Measurements from ENCODE around the gene CENPX.

CENPX gene

DNA sequence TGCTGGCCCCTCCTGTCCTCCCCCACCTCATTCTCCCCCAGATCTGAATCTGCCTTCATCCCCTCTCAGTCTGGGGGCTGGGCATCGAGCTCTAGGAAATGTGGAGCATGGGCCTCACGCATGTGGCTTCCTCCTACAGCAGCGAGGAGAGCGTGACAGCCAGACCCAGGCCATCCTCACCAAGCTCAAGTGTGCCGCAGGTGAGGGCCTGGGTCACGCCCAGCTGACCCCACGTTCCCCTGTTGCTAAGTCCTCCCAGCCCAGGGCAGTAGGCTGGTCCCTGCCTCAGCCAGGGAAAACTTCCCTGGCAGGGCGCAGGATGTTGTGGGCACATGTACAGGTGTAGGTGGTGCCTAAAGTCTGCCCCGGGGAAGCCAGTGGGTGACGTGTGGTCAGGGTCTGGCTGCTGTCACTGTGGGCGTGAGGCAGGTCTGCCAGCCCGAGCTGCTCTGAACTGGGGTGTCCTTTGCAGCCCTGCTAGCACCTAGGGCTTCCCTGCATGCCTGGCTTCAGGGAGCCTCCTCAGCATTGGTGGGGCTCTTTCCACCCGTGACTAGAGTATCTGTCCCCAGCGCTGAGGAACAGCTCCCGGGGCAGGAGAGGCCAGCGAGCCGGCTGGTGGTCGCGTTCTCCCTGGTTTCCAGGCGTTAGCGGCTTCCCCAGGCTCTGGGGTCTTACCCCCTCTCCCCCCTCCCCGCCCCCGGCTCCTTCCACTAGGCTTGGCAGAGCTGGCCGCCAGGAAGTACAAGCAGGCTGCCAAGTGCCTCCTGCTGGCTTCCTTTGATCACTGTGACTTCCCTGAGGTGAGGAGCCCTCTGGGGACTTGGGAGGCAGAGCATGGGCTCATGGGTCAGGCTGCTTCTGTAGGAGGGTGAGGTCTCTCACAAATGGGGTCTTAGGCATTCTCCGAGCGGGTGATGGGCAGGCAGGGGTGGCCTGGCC is 32.6 kb upstream of the CENPX start:
- DNase-seq (ENCODE audit: low read depth), result no peak

DNA sequence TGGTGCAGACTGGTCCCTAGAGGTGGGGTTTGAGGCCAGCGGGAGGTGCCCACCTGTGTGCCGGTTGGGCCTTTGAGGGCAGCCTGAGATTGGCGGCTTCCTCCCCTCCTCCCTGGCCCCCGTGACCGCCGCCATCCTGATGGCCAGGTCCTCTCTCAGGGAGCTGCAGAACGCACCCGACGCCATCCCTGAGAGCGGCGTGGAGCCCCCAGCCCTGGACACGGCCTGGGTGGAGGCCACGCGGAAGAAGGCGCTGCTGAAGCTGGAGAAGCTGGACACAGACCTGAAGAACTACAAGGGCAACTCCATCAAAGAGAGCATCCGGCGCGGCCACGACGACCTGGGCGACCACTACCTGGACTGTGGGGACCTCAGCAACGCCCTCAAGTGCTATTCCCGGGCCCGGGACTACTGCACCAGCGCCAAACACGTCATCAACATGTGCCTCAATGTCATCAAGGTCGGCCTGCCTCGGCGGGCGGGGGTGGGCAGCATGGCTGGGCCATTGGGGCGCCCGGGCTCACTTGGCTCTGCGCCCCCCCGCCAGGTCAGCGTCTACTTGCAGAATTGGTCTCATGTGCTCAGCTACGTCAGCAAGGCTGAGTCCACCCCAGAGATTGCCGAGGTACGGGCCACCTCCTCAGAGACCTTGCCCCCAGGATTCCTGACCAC is 31.8 kb upstream of the CENPX start:
- DNase-seq (ENCODE audit: low read depth), result no peak

DNA sequence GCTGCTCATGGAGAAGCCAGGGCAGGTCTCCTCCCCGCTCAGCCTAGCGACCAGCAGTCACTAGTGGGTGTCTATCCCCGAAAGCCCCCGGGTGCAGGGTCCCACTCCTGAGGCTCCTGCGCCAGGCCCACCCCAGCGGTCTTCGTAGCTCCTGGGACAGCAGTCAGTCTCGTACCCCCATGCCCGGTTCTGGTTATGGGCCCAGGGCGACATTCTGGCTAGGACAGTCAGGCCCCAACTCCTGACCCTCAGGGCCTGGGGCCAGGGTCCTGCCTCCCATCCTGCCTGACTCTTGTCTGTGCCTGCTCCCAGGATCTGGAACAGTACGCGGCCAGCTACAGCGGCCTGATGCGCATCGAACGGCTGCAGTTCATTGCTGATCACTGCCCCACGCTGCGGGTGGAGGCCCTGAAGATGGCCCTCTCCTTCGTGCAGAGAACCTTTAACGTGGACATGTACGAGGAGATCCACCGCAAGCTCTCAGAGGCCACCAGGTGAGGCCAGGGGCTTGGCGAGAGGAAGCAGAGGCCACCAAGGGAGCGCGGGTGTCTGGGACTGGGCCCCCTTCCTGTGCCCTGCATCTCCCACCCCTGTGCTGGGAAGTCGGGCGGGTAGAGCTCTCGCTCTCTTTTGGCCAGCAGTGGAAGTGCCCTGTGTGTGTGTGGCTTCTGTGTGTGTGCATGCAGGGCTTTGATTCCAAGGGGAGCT is 31.0 kb upstream of the CENPX start:
- no peak for DNase-seq (ENCODE audit: low read depth)

DNA sequence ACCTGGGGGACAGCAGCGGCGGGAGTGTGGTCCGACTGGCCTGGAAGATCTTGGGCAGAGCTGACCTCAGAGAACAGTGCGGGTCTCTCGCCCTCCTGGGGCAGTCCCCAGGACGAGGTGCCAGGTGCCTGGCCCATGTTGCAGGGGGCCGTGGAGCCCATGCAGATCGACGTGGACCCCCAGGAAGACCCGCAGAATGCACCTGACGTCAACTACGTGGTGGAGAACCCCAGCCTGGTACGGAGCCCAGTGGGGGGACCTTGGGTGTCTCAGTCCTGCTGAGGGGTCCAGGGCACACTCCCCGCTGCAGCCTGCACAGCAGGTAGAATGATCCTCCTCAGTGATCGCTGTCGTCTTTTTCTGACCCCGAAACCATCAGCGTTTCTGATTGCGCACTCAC is 30.5 kb upstream of the CENPX start:
- no peak for DNase-seq (ENCODE audit: low read depth)

DNA sequence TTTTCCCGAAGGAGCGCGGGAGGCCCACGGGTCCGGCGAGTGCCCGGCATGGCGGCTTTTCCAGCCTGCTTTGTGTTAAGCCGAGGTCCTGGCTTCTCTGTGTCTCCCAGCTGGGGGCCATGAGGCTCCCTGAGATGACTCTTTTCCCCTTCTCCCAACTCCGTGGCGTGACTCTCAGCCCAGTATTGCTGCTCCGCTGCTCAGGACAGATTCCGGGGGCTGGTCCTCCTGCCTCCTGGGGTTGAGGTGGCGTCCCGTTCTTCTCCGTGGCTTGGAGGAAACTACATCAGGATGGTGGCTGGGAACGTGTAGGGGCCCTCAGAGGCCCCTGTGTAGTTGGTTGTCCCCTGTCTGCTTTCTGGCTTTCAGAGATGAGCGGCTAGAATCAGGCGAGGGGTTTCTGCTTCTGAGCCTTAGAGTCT is 30.0 kb upstream of the CENPX start:
- no peak for DNase-seq (ENCODE audit: low read depth)

DNA sequence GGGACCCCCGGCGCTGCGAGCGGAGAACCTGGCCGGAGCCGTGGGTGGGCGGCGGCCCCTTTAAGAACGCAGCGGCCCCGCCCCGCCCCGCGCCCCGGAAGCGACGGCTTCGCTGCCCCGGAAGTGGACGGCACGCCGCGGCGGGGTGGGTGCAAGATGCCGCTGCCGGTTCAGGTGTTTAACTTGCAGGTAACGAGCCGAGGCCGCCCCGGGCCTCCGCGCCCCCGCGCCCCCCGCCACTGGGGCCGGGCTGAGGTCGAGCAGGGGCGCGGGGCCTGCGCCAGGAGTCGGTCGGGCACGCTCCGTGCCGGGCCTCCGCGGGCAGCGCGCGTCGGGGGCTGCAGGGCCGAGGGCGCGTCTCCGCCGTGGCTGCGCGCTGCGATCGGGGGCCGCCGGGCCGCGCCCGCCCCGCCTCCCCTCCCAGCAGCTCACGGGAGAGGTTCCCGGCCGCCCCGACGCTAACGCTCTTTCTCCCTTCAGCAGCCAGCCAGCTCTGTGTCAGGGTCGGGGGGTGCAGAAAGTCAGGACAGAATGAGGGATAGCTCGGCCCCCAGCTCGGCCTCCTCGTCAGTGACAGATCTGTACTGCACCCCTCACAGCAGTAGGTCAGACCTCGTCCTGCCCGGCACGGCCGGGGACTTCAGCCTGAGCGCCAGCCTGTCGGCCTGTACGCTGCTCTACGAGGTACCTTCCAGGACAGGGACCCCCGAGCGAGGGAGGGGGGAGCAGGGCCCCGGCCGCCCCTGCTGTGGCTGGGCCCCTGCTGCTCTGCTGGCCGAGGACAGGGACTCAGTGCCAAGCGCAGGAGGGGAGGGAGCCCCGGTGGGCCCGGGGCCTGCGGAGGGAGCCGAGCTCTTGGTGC is 29.3 kb upstream of the CENPX start, which contains the start of the genes GPS1 and RFNG:
GPS1 (plus strand) TSS at position 123 of the 862 bp plus-strand sequence; CDS start at position 157, 34 bp downstream.
RFNG (minus strand) TSS at position 36 of the 862 bp plus-strand sequence. CDS start 45 bp downstream, outside the sequence.
- peak; percentile 74 for DNase-seq (ENCODE audit: low read depth)

DNA sequence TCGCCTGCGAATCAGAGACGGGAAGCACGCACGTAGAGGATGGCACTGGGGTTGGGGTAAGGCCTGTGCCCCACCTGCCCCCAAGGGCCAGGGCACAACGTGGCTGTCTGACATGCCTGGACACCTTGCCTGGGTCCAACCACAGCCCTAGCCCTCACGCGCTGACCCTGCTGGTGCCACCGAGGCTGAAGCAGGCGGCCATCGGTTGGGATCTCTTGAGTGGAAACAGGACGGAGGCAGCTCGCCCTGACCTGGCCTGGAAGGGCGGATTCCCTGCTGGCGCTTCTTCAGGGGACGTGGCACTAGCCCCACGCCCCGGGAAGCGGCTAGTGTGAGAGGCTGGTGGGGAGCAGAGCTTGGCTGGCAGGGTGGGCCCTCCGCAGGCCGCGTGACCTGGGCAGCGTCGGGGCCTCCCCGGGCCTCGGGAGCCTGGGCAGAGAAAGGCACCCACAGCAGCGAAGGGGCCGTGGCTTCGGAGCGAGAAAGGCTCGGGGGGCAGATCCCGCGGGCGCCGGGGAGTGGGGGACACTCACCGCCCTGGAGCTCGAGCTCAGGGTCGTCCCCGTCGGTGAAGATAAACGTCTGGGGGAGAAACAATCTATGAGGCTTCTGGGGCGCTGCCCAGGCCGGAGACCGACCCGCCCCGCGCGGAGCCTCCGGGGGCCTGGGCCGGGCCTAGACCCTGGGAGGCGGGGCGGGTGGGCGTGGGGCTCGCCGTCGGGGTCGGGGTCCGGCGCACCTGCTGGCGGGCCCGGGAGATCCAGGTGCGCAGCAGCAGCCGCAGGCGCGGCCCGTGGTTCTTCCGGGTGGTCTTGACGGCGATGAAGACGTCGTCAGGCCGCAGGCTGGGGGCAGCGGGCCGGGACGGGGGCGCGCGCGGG is 28.3 kb upstream of the CENPX start:
- no peak for DNase-seq (ENCODE audit: low read depth)

DNA sequence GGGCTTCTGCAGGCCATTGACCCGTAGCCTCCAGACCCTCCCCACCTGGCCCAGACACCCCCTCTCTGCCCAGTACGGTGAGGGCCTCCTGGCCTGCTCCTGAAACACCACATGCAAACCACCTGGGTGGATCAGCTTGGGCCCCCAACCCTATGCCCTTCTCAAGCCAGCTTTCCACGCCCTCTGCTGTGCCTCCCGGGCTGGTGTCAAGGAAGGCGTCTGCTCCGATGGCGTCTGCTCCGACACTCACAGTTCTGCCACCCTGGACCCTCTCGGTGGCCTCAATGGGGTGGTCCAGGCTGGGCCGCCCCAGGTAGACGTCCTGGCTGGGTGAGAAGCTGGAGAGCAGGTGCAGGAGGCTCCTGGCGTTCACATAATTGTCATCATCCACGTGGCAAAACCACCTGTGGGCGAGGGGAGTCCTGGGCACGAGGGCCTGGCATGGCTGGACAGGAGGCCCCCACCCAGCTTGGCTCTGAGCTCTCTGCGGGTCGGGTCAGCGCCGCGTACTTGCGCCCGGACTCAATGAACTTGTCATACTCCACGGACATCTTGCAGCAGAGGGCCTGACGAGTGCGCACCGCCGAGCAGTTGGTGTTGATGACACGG is 27.6 kb upstream of the CENPX start:
- DNase-seq (ENCODE audit: low read depth), result no peak

DNA sequence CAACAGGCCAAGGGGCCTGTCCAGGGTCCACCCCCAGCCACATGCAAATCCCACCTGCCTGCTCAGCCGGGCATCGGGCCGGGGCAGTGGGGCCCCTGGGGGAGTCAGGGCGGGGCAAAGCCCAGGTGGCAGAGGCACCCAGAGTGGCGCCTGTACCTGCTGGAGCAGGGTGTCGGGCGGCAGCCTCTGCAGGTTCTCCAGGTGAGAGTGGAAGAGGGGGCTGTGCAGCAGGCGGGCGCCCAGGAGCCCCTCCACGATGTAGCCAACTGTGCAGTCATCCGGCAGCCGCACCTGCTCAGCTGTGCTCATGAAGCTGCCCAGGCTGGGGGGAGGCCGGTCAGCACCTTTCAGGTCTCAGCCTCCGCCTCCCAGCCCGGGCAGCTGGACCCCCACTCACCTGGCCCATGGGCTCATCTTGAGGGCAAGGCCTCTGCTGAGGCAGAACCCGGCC is 26.9 kb upstream of the CENPX start:
- no peak for DNase-seq (ENCODE audit: low read depth)

DNA sequence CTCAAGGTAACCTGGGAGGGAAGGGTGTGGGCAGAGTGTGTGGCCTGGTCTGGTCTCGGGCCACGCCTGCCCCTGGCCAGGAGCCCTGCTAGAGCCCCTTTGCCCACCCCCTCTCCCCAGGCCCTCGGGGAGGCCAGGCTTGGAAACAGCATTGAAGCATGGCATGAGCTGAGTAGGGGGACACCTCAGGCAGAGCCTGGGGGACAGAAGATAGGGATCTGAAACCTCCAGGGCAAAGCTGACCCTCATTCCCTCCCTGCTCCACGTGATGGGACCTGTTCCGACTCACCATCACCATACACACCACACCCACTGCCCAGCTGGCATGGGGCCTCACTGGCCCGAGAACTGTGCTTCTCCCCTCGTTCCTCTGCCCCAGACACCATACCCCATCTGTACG is 26.4 kb upstream of the CENPX start:
- DNase-seq (ENCODE audit: low read depth), result no peak

DNA sequence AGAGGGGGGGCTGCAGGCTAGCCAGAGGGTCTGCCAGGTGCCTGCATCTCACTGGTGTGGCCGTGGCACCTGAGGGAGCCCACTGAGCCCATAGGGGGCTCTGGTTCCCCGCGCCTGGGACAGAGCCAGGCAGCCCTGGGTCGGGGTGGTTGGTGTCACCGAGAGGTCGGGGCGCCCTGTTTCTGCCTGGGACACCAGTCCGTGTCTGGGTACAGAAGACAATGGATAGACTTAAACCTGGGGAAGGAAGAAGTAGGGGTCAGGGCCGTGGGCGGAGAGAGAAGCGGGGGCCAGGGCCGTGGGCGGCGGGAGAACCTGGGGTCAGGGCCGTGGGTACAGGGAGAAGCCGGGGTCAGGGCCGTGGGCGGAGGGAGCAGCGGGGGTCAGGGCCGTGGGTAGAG is 25.9 kb upstream of the CENPX start:
- DNase-seq (ENCODE audit: low read depth), result no peak

DNA sequence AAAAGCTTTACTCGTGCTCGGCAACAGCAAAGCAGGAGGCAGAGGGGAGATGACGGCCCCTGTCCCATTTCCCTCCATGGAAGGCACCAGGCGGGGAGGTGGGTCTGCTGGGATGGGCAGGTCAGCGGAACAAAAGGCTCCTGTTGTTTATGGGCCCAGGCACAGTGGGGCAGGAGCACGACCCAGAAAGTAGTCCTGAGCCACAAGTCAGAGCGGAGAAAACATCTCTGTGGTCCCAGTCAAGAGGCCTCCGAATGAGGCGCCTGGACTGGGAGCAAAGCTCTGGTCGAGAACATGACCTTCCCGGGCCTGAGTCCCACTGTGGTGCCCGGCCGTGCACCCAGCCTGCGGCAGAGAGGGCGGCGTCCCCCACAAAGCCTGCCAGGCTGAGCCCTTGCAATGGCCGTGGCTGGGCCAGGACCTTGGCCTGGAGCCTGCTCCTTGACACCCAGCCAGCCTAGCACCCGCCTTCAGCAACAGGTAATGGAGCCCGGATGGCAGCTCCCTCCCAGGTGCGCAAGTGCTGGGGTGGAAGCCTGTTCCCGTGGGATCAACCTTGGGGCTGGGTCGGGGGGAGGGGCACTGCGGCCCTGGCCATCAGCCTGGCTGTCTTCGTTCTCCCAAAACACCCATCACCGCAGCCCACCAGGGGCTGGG is 25.4 kb upstream of the CENPX start:
- no peak for DNase-seq (ENCODE audit: low read depth)

DNA sequence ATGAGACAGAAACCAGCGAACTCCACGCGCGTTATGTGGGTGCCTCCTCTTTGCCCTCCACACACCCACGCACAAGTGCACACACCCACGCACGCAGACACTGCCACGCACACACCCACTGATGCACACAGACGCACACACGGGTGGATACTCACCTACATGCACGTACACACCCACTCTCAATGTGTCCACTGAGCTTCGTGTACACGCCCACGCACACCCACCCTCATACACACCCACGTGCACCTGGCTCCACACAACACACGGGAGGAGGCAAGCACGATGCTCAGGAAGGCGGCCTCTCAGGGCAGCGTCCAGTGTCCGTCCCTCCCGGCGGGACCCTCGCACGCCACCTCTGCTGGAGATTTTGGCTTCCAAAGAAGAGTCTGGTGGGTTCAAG is 24.7 kb upstream of the CENPX start:
- DNase-seq (ENCODE audit: low read depth), result no peak

DNA sequence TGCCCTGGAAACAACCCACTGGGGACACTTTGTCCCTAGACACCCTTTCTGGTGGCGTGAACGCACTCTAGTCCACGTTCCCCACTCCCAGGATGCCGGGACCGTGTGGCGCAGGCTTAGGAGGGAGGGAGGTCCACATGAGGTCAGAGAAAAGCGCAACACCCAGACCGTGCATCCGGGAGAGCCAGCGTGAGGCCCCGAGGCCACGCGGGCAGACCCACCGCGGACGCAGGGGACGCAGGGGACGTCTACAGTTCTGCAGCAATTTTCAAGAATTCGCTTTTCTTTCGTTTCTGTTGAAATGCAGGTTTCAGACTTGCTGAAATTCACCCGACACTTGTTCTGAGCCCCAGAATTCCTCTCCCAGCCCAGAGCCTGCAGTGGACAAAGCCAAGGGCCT is 24.2 kb upstream of the CENPX start:
- no peak for DNase-seq (ENCODE audit: low read depth)

DNA sequence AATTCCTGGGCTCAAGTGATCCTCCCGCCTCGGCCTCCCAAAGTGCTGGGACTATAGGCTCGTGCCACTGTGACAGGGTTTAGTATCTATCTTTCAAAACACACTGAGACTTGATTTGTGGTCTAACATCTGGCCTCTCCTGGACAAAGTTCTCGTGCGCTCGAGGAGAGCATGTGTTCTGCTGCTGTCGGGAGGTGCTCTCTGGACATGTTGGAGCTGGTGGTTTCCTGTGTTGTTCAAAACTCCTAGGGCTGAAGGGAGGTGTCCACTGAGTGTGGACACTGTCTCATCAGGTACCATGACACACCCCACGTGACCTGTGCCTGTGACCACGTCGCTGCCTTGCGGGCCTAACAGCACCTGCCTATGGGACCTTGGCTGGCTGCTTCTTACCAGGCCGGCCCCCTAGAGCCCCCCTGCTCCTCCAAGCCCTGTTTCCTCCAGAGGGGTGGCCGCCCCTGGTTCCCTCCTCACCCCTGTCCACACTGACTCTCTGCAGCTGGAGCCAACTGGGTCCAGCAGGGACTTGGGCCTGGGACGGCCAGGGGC is 23.3 kb upstream of the CENPX start:
- DNase-seq (ENCODE audit: low read depth), result no peak

DNA sequence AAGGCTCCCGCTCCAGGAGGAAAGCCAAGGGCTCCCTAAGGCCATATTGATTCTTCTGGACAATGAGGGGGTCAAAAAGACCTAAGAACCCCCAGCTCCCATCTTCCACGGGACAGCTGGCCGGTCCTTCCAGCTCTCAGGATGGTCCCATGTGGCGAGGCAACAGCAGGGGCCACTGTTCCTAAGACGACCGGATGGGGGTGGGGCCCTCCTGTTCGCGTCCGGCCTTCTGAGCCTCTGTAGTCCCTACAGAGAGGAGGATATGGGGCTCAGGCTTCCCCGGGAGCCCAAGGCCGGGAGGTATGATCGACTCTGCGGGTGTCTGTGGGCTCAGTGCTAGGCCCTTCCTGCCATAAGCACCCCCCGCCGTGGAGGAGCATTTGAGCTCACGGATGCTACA is 20.8 kb upstream of the CENPX start:
- no peak for DNase-seq (ENCODE audit: low read depth)

DNA sequence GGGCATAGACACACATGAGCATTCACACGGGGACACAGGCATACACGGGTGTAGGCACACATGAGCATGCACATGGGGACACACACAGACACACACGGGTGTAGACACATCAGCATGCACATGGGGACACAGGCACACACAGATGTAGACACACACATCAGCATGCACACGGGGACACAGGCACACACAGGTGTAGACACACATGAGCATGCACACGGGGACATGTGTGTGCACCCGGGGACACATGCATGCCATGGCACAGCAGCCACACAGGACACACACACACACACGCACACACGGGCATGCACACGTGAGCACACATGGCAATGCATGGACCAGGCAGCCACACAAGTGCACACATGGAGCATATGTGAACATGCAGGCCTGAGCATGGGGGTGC is 20.0 kb upstream of the CENPX start:
- no peak for DNase-seq (ENCODE audit: low read depth)

DNA sequence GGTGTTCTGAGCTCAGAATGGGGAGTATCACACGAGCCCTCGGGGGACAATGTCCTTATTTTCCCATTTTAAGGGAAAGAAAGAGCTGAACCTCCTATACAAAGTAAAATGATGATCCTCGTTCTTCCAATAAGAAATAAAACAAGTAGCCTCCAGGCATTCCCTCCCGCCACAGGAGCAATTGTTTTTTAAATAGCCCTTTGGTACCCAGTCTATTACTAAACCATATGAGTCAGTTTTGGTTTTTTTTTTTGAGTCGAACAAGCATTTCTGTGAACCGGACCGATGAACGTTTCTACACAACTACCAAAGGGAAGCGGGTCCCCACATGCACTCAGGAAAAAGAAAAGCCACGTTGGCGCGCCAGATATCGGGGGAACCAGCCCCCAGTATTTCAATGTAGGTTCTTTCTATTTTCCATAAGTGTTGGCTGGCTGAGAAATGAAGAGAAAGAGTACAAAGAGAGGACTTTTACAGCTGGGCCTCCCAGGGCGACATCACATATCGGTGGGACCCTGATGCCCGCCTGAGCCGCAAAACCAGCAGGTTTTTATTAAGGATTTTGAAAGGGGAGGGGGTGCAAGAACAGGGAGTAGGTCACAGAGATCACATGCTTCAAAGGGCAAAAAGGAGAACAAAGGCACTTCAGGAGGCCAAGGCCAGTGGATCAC is 18.6 kb upstream of the CENPX start:
- no peak for DNase-seq (ENCODE audit: low read depth)
